Measurements from ENCODE around the gene TBCB.

The TBCB gene

DNA sequence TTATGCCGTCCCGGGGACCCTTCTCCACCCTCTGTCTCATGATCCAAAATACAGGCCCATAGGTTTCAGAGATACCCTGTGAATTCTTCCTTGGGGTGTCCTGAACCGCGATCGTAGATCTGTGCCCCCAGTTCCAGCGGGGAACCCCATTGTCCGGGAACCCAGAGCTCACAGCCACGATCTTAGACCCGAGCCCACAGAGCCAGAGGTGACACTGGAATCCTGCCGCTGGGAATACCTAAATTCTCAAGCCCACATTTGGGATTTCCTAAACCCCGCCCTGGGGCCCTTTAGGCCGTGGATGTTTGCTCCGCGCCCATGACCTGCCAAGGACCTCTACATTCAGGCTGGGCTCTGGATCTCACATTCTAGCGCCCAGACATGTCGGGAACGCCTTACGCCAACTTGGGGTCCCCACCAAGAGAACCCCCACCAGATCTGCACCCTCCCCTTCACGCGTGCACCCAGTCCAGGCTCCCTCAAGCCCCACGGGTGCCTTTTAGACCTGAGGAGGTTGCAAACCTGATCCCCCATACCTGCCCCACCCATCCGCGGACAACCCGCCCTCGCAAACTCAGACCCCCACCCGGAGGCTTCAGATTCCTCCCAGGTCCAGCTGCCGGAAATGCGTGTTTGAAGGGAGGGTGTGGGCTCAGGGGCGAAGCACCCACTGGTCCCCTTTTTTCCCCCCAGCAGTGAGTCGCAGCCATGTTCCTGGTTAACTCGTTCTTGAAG is 25.2 kb downstream of the TBCB start:
- no peak for TF ChIP-seq GATA3 (IDR thresholded peaks at IDR 0.05; ENCODE audit: low read depth, low read length)
- no peak for TF ChIP-seq GATA2 (IDR thresholded peaks at IDR 0.05; ENCODE audit: low read depth, low read length)

DNA sequence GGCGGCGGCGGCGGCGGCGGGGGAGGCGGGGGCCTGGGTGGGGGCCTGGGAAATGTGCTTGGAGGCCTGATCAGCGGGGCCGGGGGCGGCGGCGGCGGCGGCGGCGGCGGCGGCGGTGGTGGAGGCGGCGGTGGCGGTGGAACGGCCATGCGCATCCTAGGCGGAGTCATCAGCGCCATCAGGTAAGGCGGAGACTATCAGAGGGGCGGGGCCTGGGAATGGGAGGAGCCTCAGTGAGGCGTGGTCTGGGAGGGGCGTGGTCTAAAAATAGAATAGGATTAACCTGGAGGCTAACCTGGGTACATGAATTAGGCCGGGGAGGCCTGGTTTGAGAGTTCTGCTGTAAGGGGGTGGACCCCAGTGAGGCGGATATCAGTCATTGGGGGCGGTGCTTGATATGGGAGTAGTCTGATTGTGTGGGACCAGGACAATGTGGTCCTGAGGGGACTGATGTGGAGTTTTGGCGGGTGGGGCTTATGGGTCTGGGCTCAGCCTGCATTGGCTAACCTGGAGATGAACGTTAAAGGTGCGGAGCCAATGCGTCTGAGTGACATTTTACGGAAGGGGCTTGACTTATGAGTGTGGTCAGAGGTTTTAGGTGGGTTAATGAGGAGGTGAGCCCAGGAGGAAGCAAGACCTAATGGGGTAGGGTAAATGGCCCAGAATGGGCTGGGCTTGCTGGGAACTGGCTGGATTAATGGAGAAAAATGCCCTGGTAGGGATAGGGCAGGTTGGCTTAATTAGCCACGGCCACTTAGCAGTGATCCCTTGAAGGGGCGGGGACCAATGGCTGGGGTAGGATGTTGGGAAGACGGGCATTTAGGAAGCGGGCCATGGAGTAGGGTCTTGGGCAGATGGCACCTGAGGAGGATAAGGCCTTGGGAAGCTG is 26.0 kb downstream of the TBCB start:
- TF ChIP-seq GATA2 (IDR thresholded peaks at IDR 0.05; ENCODE audit: low read depth, low read length) = no peak
- no peak for TF ChIP-seq GATA3 (IDR thresholded peaks at IDR 0.05; ENCODE audit: low read depth, low read length)

- TF ChIP-seq GATA3 (IDR thresholded peaks at IDR 0.05; ENCODE audit: low read depth, low read length) (no peak), GATA2 (IDR thresholded peaks at IDR 0.05; ENCODE audit: low read depth, low read length) (no peak)
Measured at GRCh38 chr19:36142046-36142445, 26.8 kb downstream of the TBCB start.

DNA sequence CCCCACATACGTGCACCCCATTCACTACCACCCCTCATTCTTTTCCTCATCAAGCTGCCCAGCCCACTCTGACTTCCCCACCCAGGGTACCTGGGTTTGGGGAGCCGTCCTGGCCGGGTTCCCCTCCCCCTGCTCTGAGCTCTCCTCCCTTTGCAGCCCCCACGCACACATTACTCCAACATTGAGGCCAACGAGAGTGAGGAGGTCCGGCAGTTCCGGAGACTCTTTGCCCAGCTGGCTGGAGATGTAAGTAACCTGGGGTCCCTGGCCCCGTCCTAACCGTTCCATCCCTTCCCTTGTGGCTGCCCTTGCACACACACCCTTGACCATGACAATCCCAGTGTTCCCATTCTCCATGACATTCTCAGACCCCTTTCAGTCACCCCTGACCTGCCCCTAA is 27.2 kb downstream of the TBCB start:
- TF ChIP-seq GATA3 (IDR thresholded peaks at IDR 0.05; ENCODE audit: low read depth, low read length) = no peak
- TF ChIP-seq GATA2 (IDR thresholded peaks at IDR 0.05; ENCODE audit: low read depth, low read length) = no peak

DNA sequence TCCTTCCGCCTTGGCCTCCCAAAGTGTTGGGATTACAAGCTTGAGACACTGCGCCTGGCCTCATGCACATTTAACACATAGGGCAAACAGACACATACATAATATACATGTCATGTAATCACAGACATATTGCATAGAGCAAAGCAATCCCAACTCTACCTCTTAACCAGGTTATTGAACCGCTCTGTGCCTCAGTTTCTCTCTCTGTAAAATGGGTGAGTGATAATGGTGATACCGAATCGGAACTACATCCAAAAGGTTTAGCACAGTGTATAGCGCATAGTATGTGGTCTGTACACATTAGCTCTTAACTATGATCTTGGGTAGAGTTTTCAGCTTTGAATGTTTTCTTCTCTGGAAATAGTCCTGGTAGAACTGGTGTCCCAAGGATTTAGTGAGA is 29.4 kb downstream of the TBCB start:
- TF ChIP-seq GATA2 (IDR thresholded peaks at IDR 0.05; ENCODE audit: low read depth, low read length) (no peak), GATA3 (IDR thresholded peaks at IDR 0.05; ENCODE audit: low read depth, low read length) (no peak)

DNA sequence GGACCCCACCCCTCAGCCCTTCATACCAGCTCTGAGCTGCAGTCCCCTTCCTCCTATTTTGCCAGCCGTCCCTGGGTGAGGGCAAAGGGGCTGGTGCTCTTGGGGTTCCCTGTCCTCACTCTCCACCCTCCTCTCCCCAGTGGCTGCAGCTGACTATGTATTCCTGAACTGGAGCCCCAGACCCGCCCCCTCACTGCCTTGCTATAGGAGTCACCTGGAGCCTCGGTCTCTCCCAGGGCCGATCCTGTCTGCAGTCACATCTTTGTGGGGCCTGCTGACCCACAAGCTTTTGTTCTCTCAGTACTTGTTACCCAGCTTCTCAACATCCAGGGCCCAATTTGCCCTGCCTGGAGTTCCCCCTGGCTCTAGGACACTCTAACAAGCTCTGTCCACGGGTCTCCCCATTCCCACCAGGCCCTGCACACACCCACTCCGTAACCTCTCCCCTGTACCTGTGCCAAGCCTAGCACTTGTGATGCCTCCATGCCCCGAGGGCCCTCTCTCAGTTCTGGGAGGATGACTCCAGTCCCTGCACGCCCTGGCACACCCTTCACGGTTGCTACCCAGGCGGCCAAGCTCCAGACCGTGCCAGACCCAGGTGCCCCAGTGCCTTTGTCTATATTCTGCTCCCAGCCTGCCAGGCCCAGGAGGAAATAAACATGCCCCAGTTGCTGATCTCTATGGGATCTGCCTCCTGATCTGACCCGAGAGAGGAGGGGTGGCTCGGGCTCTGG is 34.6 kb downstream of the TBCB start:
- no peak for TF ChIP-seq GATA3 (IDR thresholded peaks at IDR 0.05; ENCODE audit: low read depth, low read length)
- no peak for TF ChIP-seq GATA2 (IDR thresholded peaks at IDR 0.05; ENCODE audit: low read depth, low read length)

GRCh38 chr19:36150586-36150985 is 35.3 kb downstream of the TBCB start:
- no peak for TF ChIP-seq GATA2 (IDR thresholded peaks at IDR 0.05; ENCODE audit: low read depth, low read length)
- TF ChIP-seq GATA3 (IDR thresholded peaks at IDR 0.05; ENCODE audit: low read depth, low read length) = no peak

- TF ChIP-seq GATA3 (IDR thresholded peaks at IDR 0.05; ENCODE audit: low read depth, low read length) (no peak), GATA2 (IDR thresholded peaks at IDR 0.05; ENCODE audit: low read depth, low read length) (no peak)
Measured at GRCh38 chr19:36151144-36152018, 36.1 kb downstream of the TBCB start.

- TF ChIP-seq GATA2 (IDR thresholded peaks at IDR 0.05; ENCODE audit: low read depth, low read length) (no peak), GATA3 (IDR thresholded peaks at IDR 0.05; ENCODE audit: low read depth, low read length) (no peak)
Measured at GRCh38 chr19:36152019-36152351, 36.7 kb downstream of the TBCB start.

- TF ChIP-seq GATA2 (IDR thresholded peaks at IDR 0.05; ENCODE audit: low read depth, low read length) (no peak), GATA3 (IDR thresholded peaks at IDR 0.05; ENCODE audit: low read depth, low read length) (no peak)
Measured at GRCh38 chr19:36152352-36153091, 37.3 kb downstream of the TBCB start, which contains the start of gene COX7A1. Gene COX7A1, minus strand, starts transcription at chr19:36152447. Its CDS starts 40 bp downstream, at chr19:36152407.

GRCh38 chr19:36153126-36153525 is 37.9 kb downstream of the TBCB start:
- TF ChIP-seq GATA2 (IDR thresholded peaks at IDR 0.05; ENCODE audit: low read depth, low read length) (no peak), GATA3 (IDR thresholded peaks at IDR 0.05; ENCODE audit: low read depth, low read length) (no peak)

GRCh38 chr19:36160821-36161596 is 45.7 kb downstream of the TBCB start:
- no peak for TF ChIP-seq GATA3 (IDR thresholded peaks at IDR 0.05; ENCODE audit: low read depth, low read length)
- TF ChIP-seq GATA2 (IDR thresholded peaks at IDR 0.05; ENCODE audit: low read depth, low read length) = no peak

Measured in SH-SY5Y (cell line).